ENCODE results near the gene LGR5. TPM values are rescaled to one million over a fixed set of nuclear protein-coding genes. Genes with fewer than 3 reads are reported as not detected.

Gene LGR5
- total RNA-seq, 4 donors from 2014 or later, result 5.1 to 19.8 (median 17.6) TPM

- H3K9me3 ChIP-seq, result no peaks in the 10 kb centered on the region
- no peaks in the 10 kb centered on the region for H3K27me3 ChIP-seq
- H3K36me3 ChIP-seq, result no peaks in the 10 kb centered on the region
- no peak for DNase-seq
- TF ChIP-seq POLR2A (IDR thresholded peaks at IDR 0.05) (no peak), CTCF (IDR thresholded peaks at IDR 0.05) (no peak)
- H3K27ac ChIP-seq, result no peak overlapping the region
- H3K4me1 ChIP-seq, result no peaks in the 10 kb centered on the region
- H3K4me3 ChIP-seq, result no peak overlapping the region
These were observed 152.0 kb downstream of the LGR5 start for GRCh38 chr12:71591601-71592000.

- Histone ChIP-seq H3K4me1 (no peaks in the 10 kb centered on the region), H3K27me3 (no peaks in the 10 kb centered on the region), H3K27ac (no peak overlapping the region), H3K9me3 (no peaks in the 10 kb centered on the region), H3K4me3 (no peak overlapping the region), H3K36me3 (no peaks in the 10 kb centered on the region)
- DNase-seq, result no peak
- TF ChIP-seq POLR2A (IDR thresholded peaks at IDR 0.05) (no peak), CTCF (IDR thresholded peaks at IDR 0.05) (no peak)
These were observed 153.2 kb downstream of the LGR5 start for GRCh38 chr12:71592841-71593240.

GRCh38 chr12:71594214-71594948 is 154.8 kb downstream of the LGR5 start:
- Histone ChIP-seq H3K4me1 (no peaks in the 10 kb centered on the region), H3K27ac (no peak overlapping the region), H3K27me3 (no peaks in the 10 kb centered on the region), H3K36me3 (no peaks in the 10 kb centered on the region), H3K4me3 (no peak overlapping the region), H3K9me3 (no peaks in the 10 kb centered on the region)
- TF ChIP-seq POLR2A (IDR thresholded peaks at IDR 0.05), result no peak
- TF ChIP-seq CTCF (IDR thresholded peaks at IDR 0.05), result no peak
- DNase-seq, result no peak

GRCh38 chr12:71599210-71599609 is 159.6 kb downstream of the LGR5 start:
- no peak for DNase-seq
- no peaks in the 10 kb centered on the region for H3K27me3 ChIP-seq
- TF ChIP-seq CTCF (IDR thresholded peaks at IDR 0.05) (no peak), POLR2A (IDR thresholded peaks at IDR 0.05) (no peak)
- no peaks in the 10 kb centered on the region for H3K36me3 ChIP-seq
- H3K4me1 ChIP-seq, result no peaks in the 10 kb centered on the region
- no peaks in the 10 kb centered on the region for H3K9me3 ChIP-seq
- H3K4me3 ChIP-seq, result no peak overlapping the region
- H3K27ac ChIP-seq, result no peak overlapping the region

GRCh38 chr12:71601546-71601945 is 161.9 kb downstream of the LGR5 start:
- Histone ChIP-seq H3K36me3 (no peaks in the 10 kb centered on the region), H3K4me3 (no peak overlapping the region), H3K27me3 (no peaks in the 10 kb centered on the region), H3K27ac (no peak overlapping the region), H3K9me3 (no peaks in the 10 kb centered on the region), H3K4me1 (no peaks in the 10 kb centered on the region)
- no peak for DNase-seq
- TF ChIP-seq CTCF (IDR thresholded peaks at IDR 0.05) (no peak), POLR2A (IDR thresholded peaks at IDR 0.05) (no peak)

Measured in Peyer's patch (tissue), 4 donors.